Tibial nerve (tissue), 3 donors: Measurements from ENCODE around the gene SLIT3.

Source experiments
- POLR2A ChIP-seq, 2 donors: fragments of 450-650 bp; IDR thresholded peaks; one replicate each; pipeline ENCODE4 v1.6.1; 2017; ENCODE audit warnings: antibody characterized with exemption in 2 of 2, mild to moderate bottlenecking in 2 of 2, moderate library complexity in 2 of 2
- TF ChIP-seq, protein P1 (sequence below), 5 experiments: fragments of 200-600 bp in 3 of 5; fragments of 450-650 bp in 2 of 5; sonication (generic) in 3 of 5; IDR thresholded peaks; one replicate each; pipeline ENCODE4 v1.5.1; 2016 to 2019; ENCODE audit warnings: antibody characterized with exemption in 5 of 5, mild to moderate bottlenecking in 3 of 5, moderate library complexity in 2 of 5

DNA sequence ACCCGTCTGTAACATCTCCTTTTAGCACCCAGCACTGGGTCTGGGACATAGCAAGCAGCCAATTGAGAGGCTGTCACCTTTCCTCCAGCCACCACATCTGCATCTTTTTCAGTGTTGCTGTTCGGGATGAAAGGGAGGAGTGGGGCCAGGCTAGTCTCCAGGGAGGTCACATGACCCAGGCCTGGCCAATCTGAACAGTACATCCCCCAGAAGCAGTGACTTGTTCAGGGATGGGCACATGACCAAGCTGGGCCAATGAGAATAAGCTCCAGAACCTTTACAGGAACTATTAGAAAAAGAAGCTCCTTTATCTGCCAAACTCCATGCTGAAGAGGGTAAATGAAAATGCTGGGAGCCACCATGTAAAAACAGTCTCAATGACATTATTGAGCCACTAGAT lies 359.0 kb downstream of the SLIT3 start:
- TF ChIP-seq, protein P1, sequence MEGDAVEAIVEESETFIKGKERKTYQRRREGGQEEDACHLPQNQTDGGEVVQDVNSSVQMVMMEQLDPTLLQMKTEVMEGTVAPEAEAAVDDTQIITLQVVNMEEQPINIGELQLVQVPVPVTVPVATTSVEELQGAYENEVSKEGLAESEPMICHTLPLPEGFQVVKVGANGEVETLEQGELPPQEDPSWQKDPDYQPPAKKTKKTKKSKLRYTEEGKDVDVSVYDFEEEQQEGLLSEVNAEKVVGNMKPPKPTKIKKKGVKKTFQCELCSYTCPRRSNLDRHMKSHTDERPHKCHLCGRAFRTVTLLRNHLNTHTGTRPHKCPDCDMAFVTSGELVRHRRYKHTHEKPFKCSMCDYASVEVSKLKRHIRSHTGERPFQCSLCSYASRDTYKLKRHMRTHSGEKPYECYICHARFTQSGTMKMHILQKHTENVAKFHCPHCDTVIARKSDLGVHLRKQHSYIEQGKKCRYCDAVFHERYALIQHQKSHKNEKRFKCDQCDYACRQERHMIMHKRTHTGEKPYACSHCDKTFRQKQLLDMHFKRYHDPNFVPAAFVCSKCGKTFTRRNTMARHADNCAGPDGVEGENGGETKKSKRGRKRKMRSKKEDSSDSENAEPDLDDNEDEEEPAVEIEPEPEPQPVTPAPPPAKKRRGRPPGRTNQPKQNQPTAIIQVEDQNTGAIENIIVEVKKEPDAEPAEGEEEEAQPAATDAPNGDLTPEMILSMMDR (IDR thresholded peaks at IDR 0.05) = no peak
- no peak for TF ChIP-seq POLR2A (IDR thresholded peaks at IDR 0.05)
